GM21381 (cell line): ENCODE data around the gene EVPLL.
"Not testable (repeated sequence)": the region's sequence is repeated elsewhere in the genome, so short reads cannot be mapped to it uniquely, and the experiment has no call there.

ENCODE experiments used
- ATAC-seq: cut with Tn5 transposase; IDR thresholded peaks from one replicate; pipeline ENCODE4 v1.9.1; 2021; ENCODE audit warnings: mild to moderate bottlenecking, moderate library complexity; ENCODE audit not compliant: unreplicated experiment

Gene EVPLL

DNA sequence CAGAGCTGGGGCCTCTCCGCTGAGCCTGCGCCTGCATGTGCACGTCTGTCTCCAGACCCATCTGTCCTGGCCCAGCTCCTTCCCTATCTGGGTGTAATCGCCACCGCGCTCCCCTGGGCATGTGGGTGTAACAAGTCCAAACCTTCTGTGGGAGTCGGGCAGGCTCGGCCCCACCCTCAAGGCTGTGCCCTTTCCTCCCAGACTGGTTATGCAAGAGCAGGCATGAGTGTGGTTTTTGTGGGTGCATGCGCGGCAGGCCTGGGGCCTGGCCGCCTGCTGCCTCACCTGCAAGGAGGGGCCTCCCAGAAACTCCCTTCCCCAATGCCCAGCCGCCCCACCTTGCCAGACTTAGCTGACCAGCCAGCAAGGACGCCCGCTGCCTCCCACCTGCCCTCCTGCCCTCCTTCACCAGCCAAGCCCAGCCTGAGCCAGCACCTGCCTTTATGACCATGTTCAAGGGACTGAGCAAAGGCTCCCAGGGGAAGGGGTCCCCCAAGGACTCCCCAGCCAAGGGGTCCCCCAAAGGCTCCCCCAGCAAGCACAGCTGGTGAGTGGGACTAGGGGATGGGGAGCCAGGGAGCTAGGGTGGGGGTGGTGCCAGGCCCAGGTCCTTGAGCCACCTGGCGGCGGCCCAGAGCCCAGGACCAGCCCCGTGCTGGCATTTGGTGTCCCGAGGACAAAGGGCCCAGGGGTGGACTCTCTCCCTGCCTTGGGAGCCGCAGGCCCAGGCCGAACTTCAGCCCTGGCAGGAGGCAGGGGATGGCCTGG is at the start of gene EVPLL:
EVPLL (plus strand) TSS at position 342 of the 768 bp plus-strand sequence. CDS start 3,160 bp downstream, outside the sequence.
- no peak for ATAC-seq

DNA sequence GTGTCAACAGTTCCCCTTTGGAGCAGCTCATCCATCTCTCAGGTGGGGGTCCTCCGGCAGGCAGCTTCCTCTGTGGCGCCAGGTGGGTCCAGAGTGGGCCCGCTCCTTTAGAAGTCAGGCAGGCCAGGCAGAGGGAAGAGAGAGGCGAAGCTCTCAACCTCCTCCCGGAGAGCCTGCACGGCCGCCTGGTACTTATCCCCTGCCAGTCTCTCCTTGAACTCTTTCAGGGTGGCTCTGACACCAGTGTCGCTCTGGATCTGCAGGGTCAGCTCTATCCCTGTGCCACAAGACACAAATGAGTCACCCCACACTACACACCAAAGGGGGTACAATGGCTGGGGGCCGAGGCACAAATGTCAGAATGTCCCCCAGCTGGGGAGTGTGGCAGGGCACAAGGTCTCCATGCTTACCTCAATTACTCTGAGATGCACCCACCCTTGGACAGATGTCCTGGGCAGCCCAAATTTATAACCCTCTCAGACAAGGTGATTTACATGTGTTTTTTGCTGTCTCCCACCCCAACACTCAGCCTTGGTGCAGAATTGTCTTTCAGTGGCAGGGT is 48.9 kb upstream of the EVPLL start:
- no peak for ATAC-seq

DNA sequence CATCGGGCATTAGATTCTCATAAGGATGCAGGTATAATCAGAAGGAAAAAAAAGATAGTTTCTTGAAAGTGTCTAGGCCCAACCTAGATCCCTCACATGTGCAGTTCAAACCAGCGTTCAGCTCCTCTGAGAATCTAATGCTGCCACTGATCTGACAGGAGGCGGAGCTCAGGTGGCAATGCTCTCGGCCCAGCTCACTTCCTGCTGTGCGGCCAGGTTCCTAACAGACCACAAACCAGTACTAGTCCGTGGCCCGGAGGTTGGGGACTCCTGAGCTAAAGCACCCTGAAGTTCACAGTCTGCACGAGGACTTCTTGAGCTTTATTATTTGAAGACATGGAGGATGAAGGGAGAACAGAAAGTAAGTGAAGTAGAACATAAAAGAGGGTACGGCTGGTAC is 45.7 kb upstream of the EVPLL start:
- ATAC-seq, result no peak

DNA sequence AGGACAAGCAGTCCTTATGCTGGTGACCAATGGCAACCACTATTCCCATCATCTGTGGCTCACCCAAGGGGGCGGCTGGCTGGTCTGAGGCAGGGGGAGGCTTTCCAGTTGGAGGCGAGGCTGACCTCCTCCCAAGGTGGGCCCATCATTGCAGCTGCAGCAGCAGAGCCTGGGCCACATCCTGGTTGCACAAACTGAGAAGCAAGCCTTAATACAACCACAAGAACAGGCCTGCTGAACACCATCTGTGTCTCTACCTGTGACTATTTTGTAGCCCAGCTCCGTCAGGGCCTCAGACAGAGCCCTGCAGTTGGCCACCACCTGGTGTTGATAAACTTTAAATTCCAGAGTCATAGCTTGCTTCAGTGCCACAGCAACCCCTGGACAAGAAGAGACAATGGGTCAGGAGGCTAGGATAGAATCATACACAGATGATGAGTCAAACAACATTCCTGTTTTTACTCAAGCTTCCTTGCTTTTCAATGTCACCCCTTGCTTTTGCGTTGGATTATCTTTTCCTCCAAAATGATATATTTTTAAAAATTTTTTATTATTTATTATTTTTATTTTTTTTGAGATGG is 44.6 kb upstream of the EVPLL start:
- ATAC-seq, result no peak

DNA sequence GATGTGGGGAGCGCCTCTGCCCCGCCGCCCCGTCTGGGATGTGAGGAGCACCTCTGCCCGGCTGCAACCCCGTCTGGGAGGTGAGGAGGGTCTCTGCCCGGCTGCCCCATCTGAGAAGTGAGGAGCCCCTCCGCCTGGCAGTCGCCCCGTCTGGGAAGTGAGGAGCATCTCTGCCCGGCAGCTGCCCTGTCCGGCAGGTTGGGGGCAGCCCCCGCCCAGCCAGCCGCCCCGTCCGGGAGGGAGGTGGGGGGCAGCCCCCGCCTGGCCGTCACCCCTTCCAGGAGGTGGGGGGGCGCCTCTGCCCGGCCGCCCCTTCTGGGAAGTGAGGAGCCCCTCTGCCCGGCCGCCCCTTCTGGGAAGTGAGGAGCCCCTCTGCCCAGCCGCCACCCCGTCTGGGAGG is 39.4 kb upstream of the EVPLL start:
- ATAC-seq, result not testable (repeated sequence)

DNA sequence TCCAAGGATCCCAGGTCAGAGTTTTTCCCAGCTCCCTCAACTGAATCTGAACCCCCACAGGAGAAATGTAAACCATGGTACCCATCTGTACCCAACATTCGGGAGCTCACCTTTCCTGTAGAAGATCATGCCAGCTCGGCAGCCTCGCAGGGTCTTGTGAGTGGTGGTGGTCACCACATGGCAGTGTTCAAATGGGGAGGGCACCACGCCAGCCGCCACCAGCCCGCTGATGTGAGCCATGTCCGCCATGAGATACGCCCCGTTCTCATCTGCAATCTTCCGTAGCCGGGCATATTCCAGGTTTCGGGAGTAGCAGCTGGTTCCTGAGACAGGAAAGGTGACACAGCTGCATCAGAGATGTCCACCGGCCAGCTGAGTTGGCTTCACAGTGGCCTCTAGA is 37.6 kb upstream of the EVPLL start:
- ATAC-seq, result no peak

DNA sequence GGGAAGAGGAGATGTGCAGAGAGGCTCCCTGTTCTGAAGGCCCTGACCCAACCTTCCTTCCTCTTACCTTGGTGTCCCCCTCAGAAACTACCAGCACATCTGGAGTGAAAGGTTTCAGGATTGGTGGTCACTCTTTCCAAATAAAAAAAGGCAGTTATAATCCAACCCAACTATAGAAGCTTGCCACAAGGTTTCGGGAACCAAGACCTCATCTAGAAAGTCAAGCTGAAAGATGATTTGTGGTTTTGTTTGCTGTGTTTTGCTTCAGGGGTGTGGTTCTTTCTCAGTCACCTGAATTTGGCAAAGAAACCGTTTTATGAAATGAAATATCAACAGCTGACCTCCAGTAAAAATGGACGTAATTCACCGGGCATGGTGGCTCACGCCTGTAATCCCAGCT is 33.6 kb upstream of the EVPLL start:
- no peak for ATAC-seq

DNA sequence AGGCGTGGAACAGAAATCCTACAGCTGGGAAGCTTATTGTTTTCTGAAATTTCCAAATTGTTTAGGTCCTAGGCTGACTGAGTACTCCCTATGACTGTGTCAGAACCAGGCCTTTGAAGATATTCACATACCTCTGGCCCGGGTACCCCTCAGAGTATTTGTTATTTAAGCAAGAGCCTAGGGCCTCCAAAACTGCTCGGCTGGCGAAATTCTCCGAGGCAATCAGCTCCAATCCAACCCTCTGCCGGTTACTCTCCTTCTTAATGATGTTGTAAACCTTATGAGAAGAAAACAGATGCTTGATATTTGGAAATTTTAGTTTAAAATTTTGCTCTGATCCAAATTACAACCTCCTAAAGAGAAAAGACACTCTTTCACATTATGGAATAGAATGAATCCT is 24.0 kb upstream of the EVPLL start:
- no peak for ATAC-seq

DNA sequence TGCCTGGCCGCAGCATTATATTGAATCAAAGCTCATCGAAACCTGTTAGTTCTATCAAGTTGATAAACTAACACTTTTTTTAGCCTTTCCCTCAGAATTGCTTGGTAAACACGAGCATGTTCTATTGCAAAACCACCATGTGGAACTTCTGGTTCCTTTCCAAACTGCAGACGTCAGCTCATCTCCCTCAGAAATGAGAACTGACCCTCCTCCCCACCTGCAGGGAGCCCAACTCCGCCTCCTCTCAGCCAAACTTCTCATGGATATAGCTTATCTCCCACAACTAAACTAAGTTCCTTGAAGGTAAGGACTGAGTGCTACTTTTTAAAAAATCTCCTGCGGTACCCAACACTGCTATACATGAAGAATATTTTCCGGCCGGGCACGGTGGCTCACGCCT is 21.0 kb upstream of the EVPLL start:
- ATAC-seq, result no peak

DNA sequence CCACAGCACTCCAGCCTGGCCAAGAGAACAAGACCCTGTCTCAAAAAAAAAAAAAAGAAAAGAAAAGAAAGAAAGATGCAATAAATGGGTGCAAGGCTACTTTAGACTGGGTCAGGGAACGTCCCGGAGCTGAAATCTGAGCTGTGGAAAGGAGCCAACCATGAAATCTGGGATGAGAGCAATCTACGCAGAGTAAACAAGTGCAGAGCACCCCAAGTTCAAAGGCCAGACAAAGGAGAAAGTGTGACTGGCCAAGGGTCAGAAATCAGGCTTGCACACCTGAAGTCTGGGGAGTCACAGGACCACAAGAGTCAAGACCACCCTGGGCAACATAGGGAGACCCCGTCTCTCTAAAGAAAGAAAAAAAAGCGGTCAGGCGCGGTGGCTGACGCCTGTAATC is 17.1 kb upstream of the EVPLL start:
- ATAC-seq, result no peak

DNA sequence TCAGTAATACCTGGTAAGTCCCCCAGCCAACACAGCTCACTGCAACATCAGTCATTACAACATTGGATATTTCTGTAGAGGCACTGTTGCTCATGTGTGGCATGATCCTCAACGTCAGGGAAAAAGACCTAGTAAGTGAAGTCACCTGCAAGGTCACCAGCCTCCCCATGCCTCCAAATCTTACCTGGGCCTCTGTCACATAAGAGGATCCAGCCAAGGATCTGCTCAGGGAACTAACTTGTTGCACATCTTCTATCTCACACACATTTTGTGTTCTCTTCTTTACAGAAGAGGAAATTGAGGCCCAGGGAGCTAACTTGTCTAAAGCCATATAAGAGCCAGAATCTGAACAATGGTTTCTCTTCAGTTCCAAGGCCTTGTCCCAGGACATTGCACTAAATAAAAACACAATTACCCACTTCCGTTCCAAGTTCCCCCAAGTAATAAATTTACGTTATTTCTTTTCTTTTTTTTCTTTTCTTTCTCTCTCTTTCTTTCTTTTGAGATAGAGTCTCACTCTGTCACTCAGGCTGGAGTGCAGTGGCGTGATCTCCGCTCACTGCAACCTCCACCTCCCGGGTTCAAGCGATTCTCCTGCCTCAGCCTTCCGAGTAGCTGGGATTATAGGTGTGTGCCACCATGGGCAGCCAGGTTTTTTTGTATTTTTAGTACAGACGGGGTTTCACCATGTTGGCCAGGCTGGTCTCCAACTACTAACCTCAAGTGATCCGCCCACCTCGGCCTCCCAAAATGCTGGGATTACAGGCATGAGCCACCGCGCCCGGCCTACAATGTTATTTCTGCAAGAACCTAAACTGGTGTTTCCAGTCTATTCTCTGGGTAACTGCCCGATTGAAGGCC is 15.5 kb upstream of the EVPLL start:
- no peak for ATAC-seq

DNA sequence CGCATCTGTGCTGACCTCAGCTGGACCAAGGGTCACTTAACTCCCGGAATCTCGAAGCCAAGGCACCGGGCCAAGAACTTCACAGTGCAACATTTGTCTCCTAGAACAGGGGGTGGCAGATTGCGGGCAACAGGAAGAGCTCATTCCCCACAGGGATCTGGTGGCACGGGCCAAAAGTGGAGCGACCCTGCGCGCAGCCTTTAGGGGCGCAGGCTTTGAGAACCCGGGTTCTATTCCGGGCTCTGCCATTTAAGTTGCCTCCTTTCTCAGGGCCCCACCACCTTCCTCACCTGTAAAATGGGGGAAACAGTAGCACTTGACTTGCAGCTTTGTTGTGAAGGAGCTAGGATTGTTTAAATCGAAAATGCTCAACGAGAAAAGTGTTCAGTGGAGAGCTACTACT is 14.9 kb upstream of the EVPLL start:
- ATAC-seq, result no peak

DNA sequence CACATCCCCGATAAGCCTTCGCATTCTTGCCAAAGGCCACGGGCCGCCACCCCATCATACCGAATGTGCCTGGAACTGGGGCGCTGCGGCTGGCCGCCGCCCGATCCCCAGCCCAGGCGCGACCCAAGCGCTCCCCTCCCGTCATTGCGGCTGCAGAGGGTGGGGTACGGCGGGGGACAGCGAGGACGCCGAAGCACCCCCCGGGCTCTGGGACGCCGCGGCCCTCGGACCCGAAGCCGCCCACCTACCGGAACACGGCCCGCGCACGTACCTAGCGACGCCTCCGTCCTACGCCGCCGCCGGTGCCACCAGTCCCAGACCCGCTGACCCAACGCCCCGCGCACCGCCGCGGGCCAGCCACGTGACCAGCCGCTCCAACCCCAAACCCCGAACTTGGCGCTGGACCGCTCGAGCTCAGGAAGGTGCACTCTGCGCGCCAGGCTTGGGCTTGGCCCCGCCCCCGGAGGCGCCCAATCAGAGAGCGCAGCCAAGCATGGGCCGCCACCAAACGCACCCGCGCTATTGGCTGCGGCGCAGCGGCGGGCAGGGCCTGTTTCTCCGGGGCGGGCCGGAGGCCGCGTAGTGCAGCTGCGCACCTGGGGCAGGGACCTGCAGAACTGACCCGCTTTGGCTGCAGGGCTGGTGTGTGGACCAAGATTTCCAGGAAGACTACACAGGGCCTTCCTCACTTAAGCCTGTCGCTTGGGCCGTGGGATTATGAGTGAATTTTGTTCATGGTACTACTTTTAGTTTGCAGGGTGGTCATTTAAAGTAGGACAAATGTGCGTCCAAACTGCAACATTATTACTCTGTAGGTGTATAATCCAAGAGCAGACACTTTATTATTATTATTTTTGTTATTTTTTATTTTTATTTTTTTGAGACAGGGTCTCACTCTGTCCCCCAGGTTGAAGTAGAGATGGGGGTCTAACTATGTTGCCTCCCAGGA is 14.2 kb upstream of the EVPLL start, which contains the start of gene SHMT1:
SHMT1 (minus strand) TSS at position 450 of the 949 bp plus-strand sequence. CDS start 7,569 bp downstream, outside the sequence.
- peak; percentile 99 for ATAC-seq

DNA sequence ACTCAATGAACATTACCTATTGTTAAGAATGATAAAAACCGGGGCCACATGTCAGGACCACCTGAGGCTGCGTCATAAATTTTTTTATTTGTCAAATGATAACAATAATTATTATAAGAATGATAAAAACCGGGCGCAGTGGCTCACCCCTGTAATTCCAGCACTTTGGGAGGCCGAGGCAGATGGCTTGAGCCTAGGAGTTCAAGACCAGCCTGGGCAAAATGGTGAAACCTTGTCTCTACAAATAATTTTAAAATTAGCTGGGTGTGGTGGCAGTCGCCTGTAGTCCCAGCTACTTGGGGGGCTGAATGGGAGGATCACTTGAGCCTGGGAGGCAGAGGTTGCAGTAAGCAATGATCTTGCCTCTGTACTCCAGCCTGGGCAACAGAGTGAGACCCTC is 13.4 kb upstream of the EVPLL start:
- ATAC-seq, result no peak

DNA sequence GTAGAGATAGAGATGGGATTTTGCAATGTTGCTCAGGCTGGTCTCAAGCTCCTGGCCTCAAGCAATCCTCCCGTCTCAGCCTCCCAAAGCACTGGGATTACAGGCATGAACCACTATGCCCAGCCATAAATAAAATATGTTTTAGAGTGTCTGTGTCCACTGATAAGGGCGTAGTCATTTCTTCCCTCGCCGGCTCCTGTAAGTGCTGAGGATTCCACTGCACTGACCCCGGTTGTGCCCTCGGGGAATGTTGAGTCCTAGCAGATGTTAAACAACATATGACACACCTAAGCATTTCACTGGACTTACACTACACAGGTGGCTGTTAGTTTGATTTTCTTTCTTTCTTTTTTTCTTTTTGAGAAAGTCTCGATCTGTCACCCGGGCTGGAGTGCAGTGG is 8.6 kb upstream of the EVPLL start:
- ATAC-seq, result no peak

DNA sequence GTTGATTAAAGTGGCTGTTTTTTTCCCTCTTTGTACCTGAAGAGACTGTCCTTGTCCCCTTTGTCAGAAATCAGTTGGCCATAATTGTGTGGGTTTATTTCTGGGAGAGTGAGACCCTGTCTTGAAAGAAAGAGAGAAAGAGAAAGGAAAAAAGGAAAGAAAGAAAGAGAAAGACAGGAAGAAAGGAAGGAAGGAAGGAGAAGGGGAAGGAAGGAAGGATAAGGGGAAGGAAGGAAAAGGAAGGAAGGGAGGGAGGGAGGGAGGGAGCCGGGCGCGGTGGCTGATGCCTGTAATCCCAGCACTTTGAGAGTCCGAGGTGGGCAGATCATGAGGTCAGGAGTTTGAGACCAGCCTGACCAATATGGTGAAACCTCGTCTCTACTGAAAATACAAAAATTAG is 6.8 kb upstream of the EVPLL start:
- no peak for ATAC-seq

DNA sequence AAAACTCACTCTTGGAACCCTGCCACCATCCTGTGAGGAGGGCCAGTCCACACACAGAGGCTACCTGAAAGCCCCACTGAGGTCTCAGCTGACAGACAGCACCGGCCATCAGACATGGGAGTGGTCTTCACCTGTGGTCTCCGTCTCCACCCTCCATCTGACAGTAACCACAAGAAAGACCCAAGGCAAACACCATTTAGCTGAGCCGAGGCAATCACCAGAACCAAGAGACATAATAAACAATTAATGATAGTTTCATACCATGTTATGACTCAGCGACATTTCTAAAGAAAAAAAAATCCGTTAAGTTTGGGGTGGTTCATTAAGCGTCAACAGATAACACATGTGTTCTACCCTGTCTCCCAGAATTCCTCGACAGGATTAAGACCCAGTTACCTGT is 6.1 kb upstream of the EVPLL start:
- ATAC-seq, result no peak

DNA sequence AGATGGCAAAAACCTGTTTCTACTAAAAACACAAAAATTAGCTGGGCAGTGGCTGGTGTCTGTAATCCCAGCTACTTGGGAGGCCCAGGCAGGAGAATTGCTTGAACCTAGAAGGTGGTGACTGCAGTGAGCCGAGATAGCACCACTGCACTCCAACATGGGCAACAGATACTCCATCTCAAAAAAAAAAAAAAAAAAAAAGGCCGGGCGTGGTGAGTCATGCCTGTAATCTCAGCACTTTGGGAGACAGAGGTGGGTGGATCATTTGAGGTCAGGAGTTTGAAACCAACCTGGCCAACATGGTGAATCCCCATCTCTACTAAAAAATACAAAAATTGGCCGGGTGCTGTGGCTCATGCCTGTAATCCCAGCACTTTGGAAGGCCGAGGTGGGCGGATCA is 4.4 kb upstream of the EVPLL start:
- not testable (repeated sequence) for ATAC-seq

DNA sequence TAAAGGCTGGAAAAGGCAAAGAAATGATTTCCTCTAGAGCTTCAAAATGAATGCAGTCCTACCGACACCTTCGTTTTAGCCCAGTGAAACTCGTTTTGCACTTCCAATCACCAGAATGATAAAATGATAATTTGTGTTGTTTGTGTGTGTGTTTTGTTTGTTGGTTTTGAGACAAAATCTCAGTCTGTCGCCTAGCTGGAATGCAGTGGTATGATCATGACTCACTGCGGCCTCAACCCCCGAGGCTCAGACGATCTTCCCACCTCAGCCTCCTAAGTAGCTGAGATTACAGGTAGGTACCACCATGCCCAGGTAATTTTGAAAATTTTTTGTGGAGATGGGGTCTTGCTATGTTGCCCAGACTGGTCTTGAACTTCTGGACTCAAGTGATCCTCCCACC is 3.4 kb upstream of the EVPLL start:
- no peak for ATAC-seq

DNA sequence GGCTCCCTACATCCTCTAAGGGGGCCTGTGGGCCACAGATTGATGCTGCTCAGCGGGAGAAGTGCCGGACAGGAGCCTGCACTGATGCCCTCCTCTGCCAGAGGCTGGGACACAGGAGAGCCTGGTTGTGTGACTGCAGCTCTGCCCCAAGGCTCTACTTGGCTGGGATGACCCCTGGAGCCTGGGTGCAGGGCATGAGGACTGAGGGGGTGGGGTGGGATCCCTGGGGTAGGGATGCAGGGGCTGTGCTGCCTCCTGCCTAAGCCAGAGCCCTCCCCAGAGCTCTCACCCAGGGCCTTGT is 577 bp downstream of the EVPLL start:
- ATAC-seq, result no peak
